ENCODE data around the gene HDHD5.
A peak's percentile ranks its signal among the peaks of the same experiment; 100 is the strongest.

The HDHD5 gene

GRCh38 chr22:17158568-17159503 lies at the start of gene HDHD5:
HDHD5 (minus strand) TSS chr22:17159277; CDS start chr22:17159251, 26 bp downstream.
- DNase-seq: peak; percentile 89

- no peak for DNase-seq
Observed at GRCh38 chr22:17205432-17205831, 46.4 kb upstream of the HDHD5 start.

GRCh38 chr22:17201285-17201945 lies 42.3 kb upstream of the HDHD5 start:
- no peak for DNase-seq

- no peak for DNase-seq
Observed at GRCh38 chr22:17199003-17199731, 40.1 kb upstream of the HDHD5 start.

GRCh38 chr22:17198170-17199002 lies 39.3 kb upstream of the HDHD5 start:
- DNase-seq: no peak

- DNase-seq: no peak
Observed at GRCh38 chr22:17194213-17194612, 35.1 kb upstream of the HDHD5 start.

- DNase-seq: no peak
Observed at GRCh38 chr22:17192186-17192585, 33.1 kb upstream of the HDHD5 start.

GRCh38 chr22:17191163-17191784 lies 32.2 kb upstream of the HDHD5 start:
- no peak for DNase-seq

- no peak for DNase-seq
Observed at GRCh38 chr22:17190702-17191101, 31.6 kb upstream of the HDHD5 start.

GRCh38 chr22:17176715-17177114 lies 17.6 kb upstream of the HDHD5 start:
- no peak for DNase-seq

GRCh38 chr22:17172029-17172833 lies 13.2 kb upstream of the HDHD5 start:
- DNase-seq: no peak

GRCh38 chr22:17171153-17172028 lies 12.3 kb upstream of the HDHD5 start:
- DNase-seq: peak; percentile 90

GRCh38 chr22:17167486-17167885 lies 8.4 kb upstream of the HDHD5 start:
- no peak for DNase-seq

GRCh38 chr22:17164392-17165024 lies 5.4 kb upstream of the HDHD5 start:
- DNase-seq: no peak

GRCh38 chr22:17162731-17163130 lies 3.7 kb upstream of the HDHD5 start:
- no peak for DNase-seq

GRCh38 chr22:17161991-17162390 lies 2.9 kb upstream of the HDHD5 start:
- DNase-seq: no peak

GRCh38 chr22:17159504-17159951 lies 451 bp upstream of the HDHD5 start:
- DNase-seq: peak; percentile 73

- DNase-seq: no peak
Observed at GRCh38 chr22:17158176-17158567, 905 bp downstream of the HDHD5 start.

GRCh38 chr22:17157714-17158113 lies 1.4 kb downstream of the HDHD5 start:
- no peak for DNase-seq
